Stimulated activated naive CD8-positive, alpha-beta T cell treated with anti-CD3 and anti-CD28 coated beads, Interleukin-15, amount 100 ng/mL, for 72 hours (primary cell): Measurements from ENCODE around the gene SEMA6D.

Source experiments
- ATAC-seq: fragments of 150-1000 bp; cut with Tn5 transposase; 2 replicates; pipeline ENCODE4 v1.10.0; 2021; ENCODE audit warnings: mild to moderate bottlenecking, moderate library complexity
- DNase-seq, 2 donors: peaks; one replicate each; pipeline ENCODE4 v3.0.0; 2021 to 2022
- H3K27ac Mint-ChIP-seq, 2 donors: one replicate each; pipeline ENCODE4 v1.8.0; 2022; ENCODE audit warnings: mild to moderate bottlenecking in 2 of 2, mixed read lengths in 2 of 2, moderate library complexity in 2 of 2
- H3K27me3 Mint-ChIP-seq: one replicate; pipeline ENCODE4 v1.8.0; 2022; ENCODE audit warnings: mixed read lengths
- H3K4me1 Mint-ChIP-seq: one replicate; pipeline ENCODE4 v1.8.0; 2022; ENCODE audit warnings: mild to moderate bottlenecking, mixed read lengths
- H3K4me3 Mint-ChIP-seq, 2 donors: one replicate each; pipeline ENCODE4 v1.8.0; 2022; ENCODE audit warnings: mild to moderate bottlenecking in 2 of 2, mixed read lengths in 2 of 2, moderate library complexity in 1 of 2
- H3K9me3 Mint-ChIP-seq, 2 donors: one replicate each; pipeline ENCODE4 v1.8.0; 2022; ENCODE audit warnings: mixed read lengths in 2 of 2

The SEMA6D gene

GRCh38 chr15:47717036-47717612 is at the start of gene SEMA6D:
SEMA6D (plus strand) TSS chr15:47717505; CDS start chr15:47759799, 42,294 bp downstream.
- peaks cover 67% of the 10 kb centered on the region for H3K27me3 Mint-ChIP-seq
- peaks cover 6% of the 10 kb centered on the region for H3K4me1 Mint-ChIP-seq
- ATAC-seq = no peak
- H3K9me3 Mint-ChIP-seq = no peaks in the 10 kb centered on the region
- no peak within 1 kb of the TSS for H3K27ac Mint-ChIP-seq
- DNase-seq = no peak
- no peak within 1 kb of the TSS for H3K4me3 Mint-ChIP-seq

GRCh38 chr15:47669221-47669620 is 48.1 kb upstream of the SEMA6D start:
- Mint-ChIP-seq H3K27ac (no peak overlapping the region), H3K27me3 (peaks cover 11% of the 10 kb centered on the region), H3K9me3 (peaks cover 0 to 5% of the 10 kb centered on the region in 2 donors), H3K4me1 (no peaks in the 10 kb centered on the region), H3K4me3 (no peak overlapping the region)
- DNase-seq (no peak), ATAC-seq (no peak)

DNA sequence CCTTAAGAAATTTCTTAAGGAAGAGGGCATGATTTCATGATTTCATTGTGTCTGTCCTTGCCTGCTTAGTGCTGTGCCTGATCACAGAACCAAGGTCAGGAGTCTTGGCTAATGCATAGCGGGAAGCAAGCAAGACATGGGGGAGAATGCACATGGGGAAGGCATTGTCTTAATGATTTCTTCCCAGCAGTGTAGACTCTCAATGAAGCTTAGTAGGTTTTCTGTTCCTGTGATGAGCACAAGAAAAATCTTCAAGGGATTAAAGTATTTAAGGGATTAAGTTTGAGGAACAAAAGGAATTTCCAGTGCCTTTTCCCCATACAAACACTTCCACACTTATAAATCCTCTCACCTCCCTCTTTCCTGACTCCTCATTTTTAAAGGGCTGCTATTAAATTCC is 46.9 kb upstream of the SEMA6D start:
- ATAC-seq (no peak), DNase-seq (no peak)
- Mint-ChIP-seq H3K9me3 (peaks cover 0 to 5% of the 10 kb centered on the region in 2 donors), H3K4me3 (no peak overlapping the region), H3K27me3 (peaks cover 12% of the 10 kb centered on the region), H3K27ac (no peak overlapping the region), H3K4me1 (no peaks in the 10 kb centered on the region)

DNA sequence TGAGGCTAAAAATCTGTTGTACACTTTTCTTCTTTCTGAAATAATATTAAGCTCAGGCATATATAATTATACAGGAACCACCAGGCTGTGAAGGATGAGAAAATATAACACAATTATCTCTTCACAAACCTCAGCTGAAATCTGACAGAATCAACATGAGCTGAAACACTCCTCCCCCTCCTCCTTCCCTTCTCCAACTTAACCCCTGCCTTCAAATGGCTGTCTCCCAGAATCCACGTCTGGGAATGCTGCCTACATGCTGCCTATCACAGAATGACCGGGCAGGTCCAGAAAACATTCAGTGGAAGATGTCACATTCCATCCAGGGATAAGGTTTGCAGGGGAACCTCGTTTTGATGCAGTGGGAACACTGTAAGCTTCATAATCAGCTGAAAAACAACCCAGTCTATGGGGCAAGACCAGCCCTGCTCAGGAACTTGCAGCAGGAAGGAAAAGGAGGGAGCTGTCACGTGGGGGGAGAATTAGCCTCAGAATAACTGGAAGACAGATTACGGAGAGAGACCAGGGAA is 44.0 kb upstream of the SEMA6D start:
- DNase-seq (no peak), ATAC-seq (no peak)
- Mint-ChIP-seq H3K27me3 (peaks cover 12% of the 10 kb centered on the region), H3K27ac (peak overlapping the region in 1 of 2 donors; percentile 64), H3K4me1 (no peaks in the 10 kb centered on the region), H3K9me3 (no peaks in the 10 kb centered on the region), H3K4me3 (no peak overlapping the region)

GRCh38 chr15:47674586-47675232 is 42.6 kb upstream of the SEMA6D start:
- no peak for DNase-seq
- Mint-ChIP-seq H3K4me1 (no peaks in the 10 kb centered on the region), H3K27ac (no peak overlapping the region), H3K4me3 (no peak overlapping the region), H3K9me3 (no peaks in the 10 kb centered on the region), H3K27me3 (peaks cover 12% of the 10 kb centered on the region)
- ATAC-seq = no peak

DNA sequence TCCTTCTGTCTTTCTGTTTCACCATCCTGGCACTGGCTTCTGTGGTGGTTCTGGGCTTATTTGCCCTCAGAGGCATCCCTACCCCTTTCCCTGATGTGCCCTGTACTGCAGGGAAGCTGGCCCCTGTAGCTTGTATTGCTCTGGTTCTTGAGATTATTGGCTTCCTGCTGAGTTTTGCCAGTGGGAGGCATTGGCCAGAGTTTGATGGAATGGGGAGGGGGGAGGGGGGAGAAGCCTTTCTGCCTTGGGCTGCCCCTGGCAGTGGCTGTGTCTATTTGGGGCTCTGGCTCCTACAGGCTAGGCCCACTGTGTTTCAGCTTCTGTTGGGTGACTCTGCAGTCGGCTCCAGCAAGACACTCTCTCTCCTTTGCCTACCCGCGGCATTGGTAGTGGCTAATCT is 41.6 kb upstream of the SEMA6D start:
- Mint-ChIP-seq H3K27ac (no peak overlapping the region), H3K4me3 (no peak overlapping the region), H3K4me1 (no peaks in the 10 kb centered on the region), H3K9me3 (no peaks in the 10 kb centered on the region), H3K27me3 (peaks cover 12% of the 10 kb centered on the region)
- no peak for DNase-seq
- no peak for ATAC-seq

- Mint-ChIP-seq H3K27ac (no peak overlapping the region), H3K9me3 (no peaks in the 10 kb centered on the region), H3K27me3 (peaks cover 12% of the 10 kb centered on the region), H3K4me3 (no peak overlapping the region), H3K4me1 (no peaks in the 10 kb centered on the region)
- ATAC-seq (no peak), DNase-seq (no peak)
Measured at GRCh38 chr15:47678040-47678439, 39.3 kb upstream of the SEMA6D start.

DNA sequence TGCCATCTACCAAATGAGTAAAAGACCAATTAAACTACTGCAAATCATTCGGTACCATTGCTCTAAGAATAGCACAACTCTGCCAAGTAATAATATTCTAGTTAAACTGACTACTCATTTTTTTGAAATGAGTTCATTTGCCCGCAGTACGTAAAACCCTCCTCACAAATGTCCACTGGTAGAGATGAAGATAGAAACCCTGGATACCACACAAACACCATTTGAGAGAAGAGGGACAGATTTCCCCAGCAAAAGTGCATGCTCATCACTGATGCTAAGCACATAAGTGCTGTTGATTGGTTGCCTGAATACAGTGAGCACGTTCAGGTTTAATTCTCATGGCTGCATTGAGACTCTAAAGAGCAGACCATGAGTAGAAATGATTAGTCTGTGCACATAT is 34.6 kb upstream of the SEMA6D start:
- Mint-ChIP-seq H3K9me3 (no peaks in the 10 kb centered on the region), H3K27ac (no peak overlapping the region), H3K4me3 (no peak overlapping the region), H3K4me1 (no peaks in the 10 kb centered on the region), H3K27me3 (no peaks in the 10 kb centered on the region)
- no peak for DNase-seq
- no peak for ATAC-seq

GRCh38 chr15:47685141-47685870 is 32.0 kb upstream of the SEMA6D start:
- no peak overlapping the region for H3K4me3 Mint-ChIP-seq
- H3K9me3 Mint-ChIP-seq = no peaks in the 10 kb centered on the region
- DNase-seq (no peak), ATAC-seq (no peak)
- H3K27ac Mint-ChIP-seq = no peak overlapping the region
- H3K27me3 Mint-ChIP-seq = no peaks in the 10 kb centered on the region
- no peaks in the 10 kb centered on the region for H3K4me1 Mint-ChIP-seq

DNA sequence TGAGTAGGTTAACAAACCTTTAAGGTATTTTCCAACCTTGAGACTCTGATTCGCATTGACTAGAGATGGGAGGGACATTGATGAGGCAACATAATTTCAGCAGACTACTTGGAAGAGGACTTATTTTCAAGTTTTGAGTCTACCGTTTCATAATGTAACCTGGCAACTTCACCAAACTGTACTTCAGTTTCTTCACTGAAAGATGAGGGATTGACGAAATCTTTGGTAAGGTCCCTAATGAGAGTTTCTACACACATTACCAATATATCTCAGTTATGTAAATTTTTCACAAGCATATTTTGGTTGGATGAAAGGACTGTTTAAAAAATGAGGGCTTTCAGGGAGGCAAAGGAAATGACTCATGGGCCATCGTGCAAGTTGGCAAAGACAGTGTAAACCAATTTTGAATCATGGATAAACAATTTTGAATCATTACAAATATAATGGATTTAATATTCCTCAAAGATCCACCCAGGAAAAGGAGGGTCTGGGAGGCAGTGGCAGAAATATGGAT is 28.7 kb upstream of the SEMA6D start:
- H3K27ac Mint-ChIP-seq = no peak overlapping the region
- DNase-seq = no peak
- H3K27me3 Mint-ChIP-seq = no peaks in the 10 kb centered on the region
- ATAC-seq = no peak
- no peaks in the 10 kb centered on the region for H3K4me1 Mint-ChIP-seq
- H3K4me3 Mint-ChIP-seq = no peak overlapping the region
- H3K9me3 Mint-ChIP-seq = no peaks in the 10 kb centered on the region

GRCh38 chr15:47689660-47690059 is 27.6 kb upstream of the SEMA6D start:
- ATAC-seq (no peak), DNase-seq (no peak)
- no peaks in the 10 kb centered on the region for H3K27me3 Mint-ChIP-seq
- H3K9me3 Mint-ChIP-seq = no peaks in the 10 kb centered on the region
- H3K4me1 Mint-ChIP-seq = no peaks in the 10 kb centered on the region
- no peak overlapping the region for H3K4me3 Mint-ChIP-seq
- H3K27ac Mint-ChIP-seq = no peak overlapping the region

DNA sequence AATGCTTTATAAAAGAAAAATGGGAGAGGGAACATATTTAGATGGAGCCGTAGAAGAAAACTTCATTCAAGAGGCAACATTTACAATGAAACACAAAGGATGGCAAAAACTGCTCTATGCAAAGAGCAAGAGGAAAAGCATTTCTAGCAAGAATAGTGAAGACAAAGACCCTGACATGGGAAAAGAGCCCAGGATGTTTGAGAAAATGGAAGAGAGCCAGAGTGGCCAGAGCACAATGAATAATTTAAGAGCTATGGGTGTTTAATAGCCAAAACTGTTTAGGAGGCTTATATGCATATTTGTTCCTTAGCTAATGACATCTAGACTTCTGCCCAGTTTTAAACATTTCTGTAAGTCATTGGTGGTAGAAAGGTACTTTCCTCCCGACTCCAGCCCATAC is 25.4 kb upstream of the SEMA6D start:
- H3K27me3 Mint-ChIP-seq = no peaks in the 10 kb centered on the region
- DNase-seq = no peak
- no peak overlapping the region for H3K27ac Mint-ChIP-seq
- H3K9me3 Mint-ChIP-seq = no peaks in the 10 kb centered on the region
- no peaks in the 10 kb centered on the region for H3K4me1 Mint-ChIP-seq
- no peak overlapping the region for H3K4me3 Mint-ChIP-seq
- no peak for ATAC-seq

- Mint-ChIP-seq H3K27me3 (peaks cover 6% of the 10 kb centered on the region), H3K9me3 (no peaks in the 10 kb centered on the region), H3K4me3 (no peak overlapping the region), H3K4me1 (no peaks in the 10 kb centered on the region), H3K27ac (no peak overlapping the region)
- DNase-seq (no peak), ATAC-seq (no peak)
Measured at GRCh38 chr15:47696351-47696750, 21.0 kb upstream of the SEMA6D start.

GRCh38 chr15:47705281-47705997 is 11.9 kb upstream of the SEMA6D start:
- Mint-ChIP-seq H3K9me3 (no peaks in the 10 kb centered on the region), H3K4me3 (no peak overlapping the region), H3K27me3 (peaks cover 19% of the 10 kb centered on the region), H3K4me1 (no peaks in the 10 kb centered on the region), H3K27ac (no peak overlapping the region)
- ATAC-seq (no peak), DNase-seq (no peak)

DNA sequence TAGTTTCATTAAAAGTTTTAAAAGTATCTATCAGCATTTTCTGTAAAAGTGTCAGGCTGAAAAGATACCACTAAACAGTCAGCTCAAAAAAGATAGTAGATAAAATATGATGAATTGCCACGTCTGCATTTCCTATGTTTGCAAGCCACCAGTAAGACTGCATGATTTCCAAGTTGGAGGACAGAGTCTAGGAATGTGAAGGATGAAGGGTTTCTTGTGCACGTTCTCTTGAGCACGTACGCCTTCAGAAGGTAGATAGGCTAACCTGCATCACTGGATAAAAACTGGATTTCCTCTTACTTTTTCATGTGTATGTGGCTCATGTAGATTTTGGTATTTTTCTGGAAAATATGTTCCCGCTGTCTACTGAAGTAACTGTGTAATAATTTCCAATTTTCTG is 9.9 kb upstream of the SEMA6D start:
- H3K27me3 Mint-ChIP-seq = peaks cover 19% of the 10 kb centered on the region
- ATAC-seq = no peak
- no peak overlapping the region for H3K27ac Mint-ChIP-seq
- no peak overlapping the region for H3K4me3 Mint-ChIP-seq
- no peaks in the 10 kb centered on the region for H3K4me1 Mint-ChIP-seq
- no peak for DNase-seq
- H3K9me3 Mint-ChIP-seq = no peaks in the 10 kb centered on the region
